Choroid plexus epithelial cell (primary cell): ENCODE measurements around the gene KIAA1217.

Experiments used
- DNase-seq: peaks from one replicate; pipeline ENCODE4 v3.0.0-alpha.2; 2010; ENCODE audit warnings: low read depth
- H3K4me3 ChIP-seq: 2 replicates; pipeline ENCODE4 v1.5.1; 2011; ENCODE audit warnings: low read depth, mild to moderate bottlenecking, control low read depth, low read length, moderate library complexity
- TF ChIP-seq, protein P1 (sequence below): conservative IDR thresholded peaks from 2 replicates; pipeline ENCODE4 v1.5.1; 2011; ENCODE audit warnings: low read depth, mild to moderate bottlenecking, control low read depth, inconsistent platforms, low read length, moderate library complexity

KIAA1217 gene

DNA sequence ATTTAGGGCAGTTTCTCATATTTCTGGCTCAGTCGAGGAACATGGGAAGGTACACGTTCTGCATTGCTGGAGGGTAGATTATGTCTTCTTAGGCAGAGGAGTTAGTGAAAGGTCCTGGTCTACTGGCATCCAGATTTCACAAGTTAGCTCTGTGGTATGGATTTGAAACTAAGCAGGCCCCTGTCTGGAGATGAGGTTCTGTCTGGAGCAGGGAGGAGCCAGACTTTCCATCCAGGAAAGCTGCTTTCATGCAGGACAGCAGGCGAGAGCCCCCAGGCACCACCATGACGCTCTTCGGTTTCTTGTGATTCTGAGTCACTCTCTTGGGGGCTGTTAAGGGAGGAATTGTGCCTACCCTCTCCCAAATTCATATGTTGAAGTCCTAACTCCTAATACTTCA lies 184.3 kb downstream of the KIAA1217 start:
- no peak for DNase-seq
- H3K4me3 ChIP-seq = no peak overlapping the region
- TF ChIP-seq, protein P1, sequence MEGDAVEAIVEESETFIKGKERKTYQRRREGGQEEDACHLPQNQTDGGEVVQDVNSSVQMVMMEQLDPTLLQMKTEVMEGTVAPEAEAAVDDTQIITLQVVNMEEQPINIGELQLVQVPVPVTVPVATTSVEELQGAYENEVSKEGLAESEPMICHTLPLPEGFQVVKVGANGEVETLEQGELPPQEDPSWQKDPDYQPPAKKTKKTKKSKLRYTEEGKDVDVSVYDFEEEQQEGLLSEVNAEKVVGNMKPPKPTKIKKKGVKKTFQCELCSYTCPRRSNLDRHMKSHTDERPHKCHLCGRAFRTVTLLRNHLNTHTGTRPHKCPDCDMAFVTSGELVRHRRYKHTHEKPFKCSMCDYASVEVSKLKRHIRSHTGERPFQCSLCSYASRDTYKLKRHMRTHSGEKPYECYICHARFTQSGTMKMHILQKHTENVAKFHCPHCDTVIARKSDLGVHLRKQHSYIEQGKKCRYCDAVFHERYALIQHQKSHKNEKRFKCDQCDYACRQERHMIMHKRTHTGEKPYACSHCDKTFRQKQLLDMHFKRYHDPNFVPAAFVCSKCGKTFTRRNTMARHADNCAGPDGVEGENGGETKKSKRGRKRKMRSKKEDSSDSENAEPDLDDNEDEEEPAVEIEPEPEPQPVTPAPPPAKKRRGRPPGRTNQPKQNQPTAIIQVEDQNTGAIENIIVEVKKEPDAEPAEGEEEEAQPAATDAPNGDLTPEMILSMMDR = no peak

DNA sequence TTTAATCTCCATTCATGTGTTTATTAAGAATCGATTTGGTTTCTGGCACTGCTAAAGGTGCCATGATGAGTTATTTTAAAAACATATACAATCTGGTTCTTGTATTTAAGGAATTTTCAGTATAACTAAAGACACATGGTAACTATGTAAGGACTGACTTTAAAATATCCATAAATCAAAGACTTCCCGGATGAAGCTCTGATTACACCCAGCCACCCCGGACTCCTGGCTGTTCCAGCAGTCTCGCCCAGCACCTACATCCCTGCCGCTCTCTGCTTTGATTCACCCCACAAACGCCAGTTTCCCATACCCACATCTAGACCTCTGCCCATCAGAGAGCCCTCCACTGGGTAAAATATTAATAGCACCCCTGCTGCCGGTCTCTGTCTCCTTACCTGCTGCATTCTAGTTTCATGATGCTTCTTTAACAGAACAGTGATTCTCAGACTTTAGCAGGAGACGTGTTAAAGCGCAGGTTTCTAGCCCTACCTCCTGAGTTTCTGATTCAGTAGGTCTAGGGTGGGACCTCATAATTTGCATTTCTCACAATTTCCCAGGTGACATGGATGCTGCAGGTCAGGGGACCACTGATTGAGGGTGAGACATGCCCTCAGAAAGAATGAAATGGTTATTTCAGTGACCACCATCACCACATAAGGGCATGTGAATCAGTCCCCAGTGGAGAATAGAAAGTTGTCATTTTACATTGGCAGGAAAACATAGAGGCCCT lies 185.7 kb downstream of the KIAA1217 start:
- DNase-seq = no peak
- no peak overlapping the region for H3K4me3 ChIP-seq

DNA sequence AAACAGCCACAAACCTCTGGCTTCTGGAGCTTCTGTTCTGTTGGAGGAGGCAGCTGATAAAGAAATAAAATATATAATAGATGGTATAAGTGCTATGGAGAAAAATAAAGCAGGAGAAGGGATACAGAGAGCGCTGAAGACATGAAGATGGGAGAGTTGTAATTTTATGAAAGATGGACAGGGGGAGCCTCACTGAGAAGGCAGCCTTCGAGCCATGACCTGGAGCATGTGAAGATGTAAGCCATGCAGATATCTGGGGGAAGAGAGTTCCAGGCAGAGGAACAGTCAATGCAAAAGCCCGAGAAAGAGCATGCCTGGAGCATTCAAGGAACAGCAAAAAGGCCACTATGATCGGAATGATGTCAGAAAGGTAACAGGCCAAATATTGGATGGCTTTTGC lies 187.5 kb downstream of the KIAA1217 start:
- DNase-seq = peak; percentile 32
- TF ChIP-seq, protein P1 = peak; percentile 51
- no peak overlapping the region for H3K4me3 ChIP-seq

More for the DNA sequence above, 185.7 kb downstream of the KIAA1217 start:
- TF ChIP-seq, protein P1 = peak; percentile 3

DNA sequence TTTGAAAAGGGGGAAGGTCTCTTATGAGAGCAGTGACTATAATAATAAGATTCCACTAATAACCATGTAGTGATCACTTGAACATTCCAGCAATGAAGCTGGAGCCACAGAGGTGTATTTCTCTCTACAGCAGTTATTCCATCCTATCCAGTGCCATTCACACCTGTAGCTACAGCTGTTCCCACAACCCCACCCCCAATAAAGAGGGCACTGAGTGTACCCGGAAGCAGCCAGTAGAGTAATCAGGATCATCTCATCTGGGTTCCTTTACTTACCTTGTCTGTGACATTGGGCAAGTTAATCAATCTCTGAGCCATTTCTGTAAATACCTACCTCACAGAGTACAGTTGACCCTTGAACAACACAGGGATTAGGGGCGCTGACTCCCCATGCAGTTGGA lies 188.7 kb downstream of the KIAA1217 start:
- TF ChIP-seq, protein P1 = no peak
- DNase-seq = no peak
- H3K4me3 ChIP-seq = no peak overlapping the region

DNA sequence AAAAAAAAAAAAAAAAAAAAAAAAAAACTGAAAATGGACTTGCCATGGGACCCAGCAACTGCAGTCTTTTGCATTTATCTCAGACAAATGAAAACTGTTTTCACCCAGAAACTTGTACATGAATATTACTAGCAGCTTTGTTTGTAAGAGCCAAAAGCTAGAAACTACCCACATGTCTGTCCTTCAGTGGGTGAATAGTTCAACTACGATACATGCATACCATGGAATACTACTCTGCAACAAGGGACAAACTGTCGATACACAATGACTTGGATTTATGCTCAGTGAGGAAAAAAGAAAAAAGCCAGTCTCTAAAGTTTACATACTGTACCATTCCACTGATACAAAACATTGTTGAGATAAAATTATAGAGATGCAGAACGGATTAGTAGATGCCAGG lies 195.6 kb downstream of the KIAA1217 start:
- no peak overlapping the region for H3K4me3 ChIP-seq
- no peak for DNase-seq
- TF ChIP-seq, protein P1 = no peak

DNA sequence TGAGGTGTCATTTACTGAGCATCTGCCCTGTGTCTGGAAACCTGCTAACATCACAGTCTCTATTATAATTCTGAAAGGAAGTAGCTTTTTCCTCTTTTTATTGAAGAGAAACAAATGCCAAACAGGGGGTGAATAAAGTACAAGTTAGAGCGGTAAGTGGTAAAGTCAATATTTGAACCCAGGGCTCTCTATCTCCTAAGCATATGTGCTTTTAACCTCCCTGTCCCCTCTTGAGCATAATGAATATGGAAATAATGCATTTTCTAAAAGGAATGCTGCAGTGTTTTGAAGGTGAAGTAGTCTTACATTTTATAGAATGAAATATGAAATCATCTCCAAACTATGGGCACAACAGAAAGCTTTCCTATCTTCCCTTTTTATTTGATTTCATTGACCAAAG lies 196.7 kb downstream of the KIAA1217 start:
- H3K4me3 ChIP-seq = no peak overlapping the region
- TF ChIP-seq, protein P1 = no peak
- no peak for DNase-seq
